ENCODE measurements around the gene PER3. TPM values are rescaled to one million over a fixed set of nuclear protein-coding genes. Genes with fewer than 3 reads are reported as not detected.

The PER3 gene
- total RNA-seq, 2 experiments from 2014 or later, result 0.97 to 1.2 TPM

DNA sequence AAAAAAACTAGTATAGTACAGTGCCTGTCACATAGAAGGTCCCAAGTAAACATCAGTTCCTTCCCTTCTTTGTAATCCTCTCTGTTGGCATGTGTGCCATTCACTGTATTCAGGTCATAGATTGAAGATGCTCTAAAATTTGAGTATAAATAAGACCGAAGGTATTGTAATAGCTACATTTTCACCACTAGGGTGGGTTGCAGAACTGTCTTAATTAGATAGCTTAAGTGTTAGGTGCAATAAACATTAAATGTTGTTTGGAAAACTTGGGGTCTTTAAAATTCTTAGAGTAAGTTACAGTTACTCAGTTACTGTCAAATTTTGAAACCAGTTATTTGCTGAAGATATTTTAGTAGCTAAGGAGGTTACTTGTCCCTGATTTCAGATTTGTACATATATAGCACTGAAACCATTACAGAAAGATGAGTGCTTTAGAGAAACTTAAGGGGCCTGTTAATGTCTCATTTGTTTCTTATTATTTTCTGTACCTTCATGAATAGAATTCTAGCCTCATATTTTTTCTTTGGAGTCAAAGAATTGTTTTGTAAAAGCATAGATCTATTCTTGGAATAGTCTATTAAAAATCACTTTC lies 24.3 kb downstream of the PER3 start:
- Mint-ChIP-seq H3K4me3 (no peak overlapping the region), H3K9me3 (ENCODE audit: insufficient read depth) (peaks cover 5% of the 10 kb centered on the region), H3K27ac (no peak overlapping the region), H3K27me3 (ENCODE audit: low read depth) (no peaks in the 10 kb centered on the region), H3K4me1 (ENCODE audit: low read depth) (no peaks in the 10 kb centered on the region), H3K36me3 (ENCODE audit: low read depth) (peaks cover 5% of the 10 kb centered on the region)
- no peak for DNase-seq
- POLR2A ChIA-PET, result no interaction called here
- CTCF ChIA-PET, result interaction anchor here (0.6 to 1.6 kb wide), 23 partner anchors 8 to 359 kb away, joined by 3 to 13 read pairs (median 4); partner anchors contain the start of gene TNFRSF9
- no peak for ATAC-seq

DNA sequence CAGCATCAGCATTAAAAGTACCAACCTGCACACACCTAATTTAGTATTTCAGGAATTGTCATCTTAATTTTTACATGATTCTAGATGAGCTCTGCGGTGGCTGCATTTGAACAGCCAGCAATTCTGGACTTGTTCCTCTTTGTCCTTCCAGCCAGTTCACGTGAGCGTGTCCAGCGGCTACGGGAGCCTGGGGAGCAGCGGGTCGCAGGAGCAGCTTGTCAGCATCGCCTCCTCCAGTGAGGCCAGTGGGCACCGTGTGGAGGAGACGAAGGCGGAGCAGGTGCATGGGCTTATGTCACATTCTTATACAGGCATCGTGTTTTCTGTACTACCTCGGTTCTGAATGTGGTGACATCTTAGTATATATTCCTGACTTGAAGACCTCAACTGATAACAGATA lies 25.7 kb downstream of the PER3 start:
- no peak overlapping the region for H3K4me3 Mint-ChIP-seq
- peaks cover 15% of the 10 kb centered on the region for H3K9me3 Mint-ChIP-seq (ENCODE audit: insufficient read depth)
- DNase-seq (no peak), ATAC-seq (no peak)
- peaks cover 14% of the 10 kb centered on the region for H3K36me3 Mint-ChIP-seq (ENCODE audit: low read depth)
- no peaks in the 10 kb centered on the region for H3K4me1 Mint-ChIP-seq (ENCODE audit: low read depth)
- CTCF ChIA-PET, result interaction anchor here (0.9 to 1.2 kb wide), 2 partner anchors 90 to 98 kb away, joined by 3 to 4 read pairs; no protein-coding TSS in a partner anchor
- H3K27ac Mint-ChIP-seq, result no peak overlapping the region
- POLR2A ChIA-PET, result no interaction called here
- no peaks in the 10 kb centered on the region for H3K27me3 Mint-ChIP-seq (ENCODE audit: low read depth)

DNA sequence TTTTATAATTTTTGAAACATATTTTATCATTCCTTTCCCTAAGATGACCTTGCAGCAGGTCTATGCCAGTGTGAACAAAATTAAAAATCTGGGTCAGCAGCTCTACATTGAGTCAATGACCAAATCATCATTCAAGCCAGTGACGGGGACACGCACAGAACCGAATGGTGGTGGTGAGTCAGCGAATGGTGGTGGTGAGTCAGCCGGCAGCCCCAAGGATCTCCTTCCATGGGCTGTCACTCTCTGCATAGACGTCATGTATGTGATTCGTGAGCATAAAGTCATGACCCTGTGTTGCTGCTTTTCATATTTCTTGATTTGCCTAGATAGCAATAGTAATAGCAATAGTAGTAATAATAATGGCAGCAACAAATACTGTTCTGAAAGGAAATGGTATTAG lies 26.3 kb downstream of the PER3 start:
- ATAC-seq, result no peak

DNA sequence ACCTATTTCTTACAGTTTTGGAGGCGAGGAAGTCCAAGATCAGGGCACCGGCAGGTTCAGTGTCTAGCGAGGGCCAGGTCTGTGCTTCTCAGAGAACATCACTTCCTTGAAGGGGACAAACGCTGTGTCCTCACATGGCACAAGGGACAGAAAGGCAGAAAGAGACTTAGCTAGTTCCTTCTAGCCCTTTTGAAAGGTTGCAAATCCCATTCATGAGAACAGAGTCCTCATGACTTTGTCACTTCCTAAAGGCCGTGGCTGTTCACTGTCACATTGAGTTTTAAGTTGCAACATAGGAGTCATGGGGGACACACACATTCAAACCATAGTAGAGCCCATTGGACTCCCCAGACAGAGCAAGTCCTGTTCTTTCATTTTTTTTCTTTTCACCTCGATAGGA lies 27.4 kb downstream of the PER3 start:
- DNase-seq (no peak), ATAC-seq (no peak)
- no peaks in the 10 kb centered on the region for H3K27me3 Mint-ChIP-seq (ENCODE audit: low read depth)
- ChIA-PET CTCF (interaction anchor here (1.2 to 1.7 kb wide), 3 partner anchors 94 to 204 kb away, joined by 3 to 4 read pairs (median 3); no protein-coding TSS in a partner anchor), POLR2A (no interaction called here)
- peaks cover 19% of the 10 kb centered on the region for H3K9me3 Mint-ChIP-seq (ENCODE audit: insufficient read depth)
- H3K36me3 Mint-ChIP-seq (ENCODE audit: low read depth), result peaks cover 14% of the 10 kb centered on the region
- H3K4me3 Mint-ChIP-seq, result no peak overlapping the region
- H3K4me1 Mint-ChIP-seq (ENCODE audit: low read depth), result no peaks in the 10 kb centered on the region
- no peak overlapping the region for H3K27ac Mint-ChIP-seq

More for the DNA sequence above, 26.3 kb downstream of the PER3 start:
- no peak for DNase-seq
- no peaks in the 10 kb centered on the region for H3K27me3 Mint-ChIP-seq (ENCODE audit: low read depth)
- H3K4me3 Mint-ChIP-seq, result no peak overlapping the region
- peaks cover 19% of the 10 kb centered on the region for H3K9me3 Mint-ChIP-seq (ENCODE audit: insufficient read depth)
- peaks cover 14% of the 10 kb centered on the region for H3K36me3 Mint-ChIP-seq (ENCODE audit: low read depth)
- H3K27ac Mint-ChIP-seq, result no peak overlapping the region
- no peaks in the 10 kb centered on the region for H3K4me1 Mint-ChIP-seq (ENCODE audit: low read depth)
- CTCF ChIA-PET, result interaction anchor here (0.9 to 1.2 kb wide), 3 partner anchors 90 to 205 kb away, joined by 3 to 4 read pairs (median 3); no protein-coding TSS in a partner anchor
- POLR2A ChIA-PET, result no interaction called here

DNA sequence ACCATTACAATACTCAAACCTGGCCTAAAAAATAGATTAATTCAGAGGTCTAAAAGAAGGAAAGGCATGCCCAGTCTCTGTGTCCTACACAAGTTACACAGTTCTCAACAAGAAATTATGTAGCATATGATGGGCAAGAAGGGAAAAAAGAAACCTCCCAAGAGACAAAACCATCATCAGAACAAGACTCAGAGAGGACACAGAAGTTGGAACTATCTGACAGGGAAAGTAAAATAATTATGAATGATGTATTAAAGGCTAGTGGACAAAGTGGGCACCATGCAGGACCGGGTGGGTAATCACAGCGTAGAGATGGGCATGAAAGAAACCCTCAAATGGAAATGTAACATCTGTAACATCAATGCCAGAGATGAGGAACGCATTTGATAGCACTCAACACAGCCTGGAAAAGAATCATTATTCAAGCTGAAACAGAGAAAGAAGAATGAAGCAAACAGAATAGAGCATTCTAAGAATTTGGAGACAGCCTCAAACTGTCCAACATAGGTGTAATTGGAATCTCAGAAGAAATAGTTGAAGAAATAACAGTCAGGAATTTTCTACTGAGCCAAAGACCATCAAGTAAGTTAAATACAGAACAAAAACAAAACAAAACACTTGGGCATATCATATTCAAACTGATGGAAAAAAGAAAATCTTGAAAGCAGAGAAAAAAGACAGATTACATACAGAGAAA lies 29.7 kb downstream of the PER3 start:
- Mint-ChIP-seq H3K27me3 (ENCODE audit: low read depth) (no peaks in the 10 kb centered on the region), H3K36me3 (ENCODE audit: low read depth) (peaks cover 14% of the 10 kb centered on the region), H3K4me3 (no peak overlapping the region), H3K27ac (no peak overlapping the region), H3K4me1 (ENCODE audit: low read depth) (no peaks in the 10 kb centered on the region), H3K9me3 (ENCODE audit: insufficient read depth) (peaks cover 19% of the 10 kb centered on the region)
- no peak for DNase-seq
- no peak for ATAC-seq
- CTCF ChIA-PET, result no interaction called here
- POLR2A ChIA-PET, result interaction anchor here (0.7 kb wide), 1 partner anchor 16 kb away, joined by 4 read pairs; no protein-coding TSS in a partner anchor

DNA sequence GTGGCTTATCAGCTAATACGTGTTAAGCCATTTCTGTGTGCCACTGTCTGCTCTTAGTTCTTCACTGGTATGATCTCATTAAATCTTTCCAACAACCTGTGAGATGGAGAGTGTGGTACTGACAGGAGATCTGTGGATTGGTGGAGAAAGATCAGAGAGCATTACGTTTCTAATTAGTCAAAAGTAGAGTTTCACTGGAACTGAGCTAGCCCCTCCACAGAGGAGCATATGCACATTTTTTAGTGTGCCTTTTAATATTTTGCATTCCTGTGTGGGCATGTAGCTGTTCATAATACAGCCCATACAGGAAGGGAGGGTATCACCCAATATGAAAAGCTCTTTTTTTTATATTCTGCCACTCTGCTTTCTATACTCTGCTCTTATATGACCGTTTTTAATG lies 37.2 kb downstream of the PER3 start:
- no peak overlapping the region for H3K4me3 Mint-ChIP-seq
- H3K27me3 Mint-ChIP-seq (ENCODE audit: low read depth), result no peaks in the 10 kb centered on the region
- CTCF ChIA-PET, result interaction anchor here (1.0 to 1.6 kb wide), 3 partner anchors 11 to 36 kb away, joined by 3 to 4 read pairs (median 3); no protein-coding TSS in a partner anchor
- ATAC-seq, result no peak
- POLR2A ChIA-PET, result no interaction called here
- H3K4me1 Mint-ChIP-seq (ENCODE audit: low read depth), result no peaks in the 10 kb centered on the region
- no peaks in the 10 kb centered on the region for H3K9me3 Mint-ChIP-seq (ENCODE audit: insufficient read depth)
- no peak for DNase-seq
- H3K27ac Mint-ChIP-seq, result no peak overlapping the region
- no peaks in the 10 kb centered on the region for H3K36me3 Mint-ChIP-seq (ENCODE audit: low read depth)

DNA sequence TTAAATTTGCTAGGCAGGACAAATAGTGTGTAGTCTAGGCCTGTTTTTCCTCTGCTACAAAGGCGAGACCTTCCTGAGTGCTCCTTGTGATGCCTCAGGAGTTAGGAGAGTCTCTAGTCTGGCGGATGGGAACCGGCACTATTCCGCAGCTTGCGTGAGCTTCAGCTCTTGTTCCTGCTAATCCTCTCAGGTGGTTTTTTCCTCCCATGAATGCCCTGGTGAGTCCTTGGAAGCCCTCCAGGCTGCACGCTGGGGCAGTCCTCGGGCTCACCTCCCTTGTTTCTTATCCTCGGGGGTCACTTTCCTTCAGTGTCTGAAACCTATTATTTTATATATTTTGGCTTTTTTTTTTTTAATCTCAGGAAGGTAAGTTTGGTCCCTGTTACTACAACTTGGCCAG lies 40.6 kb downstream of the PER3 start:
- no peak for ATAC-seq
- CTCF ChIA-PET, result no interaction called here
- no peak overlapping the region for H3K27ac Mint-ChIP-seq
- H3K9me3 Mint-ChIP-seq (ENCODE audit: insufficient read depth), result no peaks in the 10 kb centered on the region
- H3K27me3 Mint-ChIP-seq (ENCODE audit: low read depth), result no peaks in the 10 kb centered on the region
- H3K36me3 Mint-ChIP-seq (ENCODE audit: low read depth), result no peaks in the 10 kb centered on the region
- H3K4me1 Mint-ChIP-seq (ENCODE audit: low read depth), result peaks cover 5% of the 10 kb centered on the region
- H3K4me3 Mint-ChIP-seq, result no peak overlapping the region
- no peak for DNase-seq
- POLR2A ChIA-PET, result no interaction called here

DNA sequence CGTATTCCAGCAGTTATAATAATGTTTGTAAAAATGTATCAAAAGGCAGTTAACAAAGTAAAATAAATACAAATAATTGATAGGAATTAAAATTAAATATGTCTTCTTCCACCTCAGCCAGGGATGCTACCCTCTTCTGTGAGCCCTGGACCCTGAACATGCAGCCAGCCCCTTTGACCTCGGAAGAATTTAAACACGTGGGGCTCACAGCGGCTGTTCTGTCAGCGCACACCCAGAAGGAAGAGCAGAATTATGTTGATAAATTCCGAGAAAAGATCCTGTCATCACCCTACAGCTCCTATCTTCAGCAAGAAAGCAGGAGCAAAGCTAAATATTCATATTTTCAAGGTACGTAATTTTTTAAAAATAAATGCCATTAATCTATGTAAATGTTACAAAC lies 42.3 kb downstream of the PER3 start:
- H3K4me1 Mint-ChIP-seq (ENCODE audit: low read depth), result peaks cover 7% of the 10 kb centered on the region
- DNase-seq, result no peak
- ATAC-seq, result no peak
- peak overlapping the region; percentile 73 for H3K4me3 Mint-ChIP-seq
- no peaks in the 10 kb centered on the region for H3K27me3 Mint-ChIP-seq (ENCODE audit: low read depth)
- ChIA-PET POLR2A (no interaction called here), CTCF (interaction anchor here (1.1 kb wide), 1 partner anchor 488 kb away, joined by 3 read pairs; no protein-coding TSS in a partner anchor)
- no peaks in the 10 kb centered on the region for H3K36me3 Mint-ChIP-seq (ENCODE audit: low read depth)
- H3K9me3 Mint-ChIP-seq (ENCODE audit: insufficient read depth), result no peaks in the 10 kb centered on the region
- H3K27ac Mint-ChIP-seq, result no peak overlapping the region

DNA sequence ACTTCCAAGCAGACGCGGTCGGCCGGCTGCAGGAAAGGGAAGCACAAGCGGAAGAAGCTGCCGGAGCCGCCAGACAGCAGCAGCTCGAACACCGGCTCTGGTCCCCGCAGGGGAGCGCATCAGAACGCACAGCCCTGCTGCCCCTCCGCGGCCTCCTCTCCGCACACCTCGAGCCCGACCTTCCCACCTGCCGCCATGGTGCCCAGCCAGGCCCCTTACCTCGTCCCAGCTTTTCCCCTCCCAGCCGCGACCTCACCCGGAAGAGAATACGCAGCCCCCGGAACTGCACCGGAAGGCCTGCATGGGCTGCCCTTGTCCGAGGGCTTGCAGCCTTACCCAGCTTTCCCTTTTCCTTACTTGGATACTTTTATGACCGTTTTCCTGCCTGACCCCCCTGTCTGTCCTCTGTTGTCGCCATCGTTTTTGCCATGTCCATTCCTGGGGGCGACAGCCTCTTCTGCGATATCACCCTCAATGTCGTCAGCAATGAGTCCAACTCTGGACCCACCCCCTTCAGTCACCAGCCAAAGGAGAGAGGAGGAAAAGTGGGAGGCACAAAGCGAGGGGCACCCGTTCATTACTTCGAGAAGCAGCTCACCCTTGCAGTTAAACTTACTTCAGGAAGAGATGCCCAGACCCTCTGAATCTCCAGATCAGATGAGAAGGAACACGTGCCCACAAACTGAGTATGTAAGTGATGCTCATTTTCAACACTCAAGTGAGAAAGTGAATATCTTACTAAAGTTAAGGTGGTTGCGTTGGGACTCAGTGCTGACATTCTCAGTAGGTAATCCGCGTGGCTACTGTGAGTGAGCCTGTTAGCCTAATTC lies 43.2 kb downstream of the PER3 start:
- Mint-ChIP-seq H3K4me1 (ENCODE audit: low read depth) (peaks cover 7% of the 10 kb centered on the region), H3K9me3 (ENCODE audit: insufficient read depth) (no peaks in the 10 kb centered on the region), H3K27ac (peak overlapping the region; percentile 84), H3K4me3 (peak overlapping the region; percentile 73), H3K27me3 (ENCODE audit: low read depth) (no peaks in the 10 kb centered on the region), H3K36me3 (ENCODE audit: low read depth) (no peaks in the 10 kb centered on the region)
- DNase-seq (peak; percentile 22), ATAC-seq (peak; percentile 67)
- ChIA-PET CTCF (interaction anchor here (1.1 kb wide), 2 partner anchors 75 to 487 kb away, joined by 3 to 8 read pairs; no protein-coding TSS in a partner anchor), POLR2A (no interaction called here)

DNA sequence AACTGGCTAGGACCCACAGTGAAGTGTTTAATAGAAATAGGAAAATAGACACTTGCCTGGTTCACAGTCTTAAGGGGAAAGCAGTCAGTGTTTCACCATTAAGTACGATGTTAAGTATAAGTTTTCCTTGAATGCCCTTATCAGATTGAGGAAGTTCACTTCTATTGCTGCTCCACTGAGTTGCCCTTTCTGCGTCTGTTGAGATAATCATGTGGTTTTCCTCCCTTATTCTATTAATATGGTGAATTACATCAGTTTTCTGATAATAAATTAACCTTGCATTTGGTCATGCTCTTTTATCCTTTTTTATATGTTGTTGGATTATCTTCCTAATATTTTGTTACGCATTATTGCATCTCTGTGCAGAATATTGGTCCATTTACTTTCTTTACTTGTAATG lies 47.4 kb downstream of the PER3 start:
- DNase-seq (no peak), ATAC-seq (no peak)
- Mint-ChIP-seq H3K36me3 (ENCODE audit: low read depth) (peaks cover 4% of the 10 kb centered on the region), H3K9me3 (ENCODE audit: insufficient read depth) (no peaks in the 10 kb centered on the region), H3K27me3 (ENCODE audit: low read depth) (no peaks in the 10 kb centered on the region), H3K4me3 (no peak overlapping the region), H3K27ac (no peak overlapping the region), H3K4me1 (ENCODE audit: low read depth) (peaks cover 7% of the 10 kb centered on the region)
- ChIA-PET CTCF (no interaction called here), POLR2A (no interaction called here)

DNA sequence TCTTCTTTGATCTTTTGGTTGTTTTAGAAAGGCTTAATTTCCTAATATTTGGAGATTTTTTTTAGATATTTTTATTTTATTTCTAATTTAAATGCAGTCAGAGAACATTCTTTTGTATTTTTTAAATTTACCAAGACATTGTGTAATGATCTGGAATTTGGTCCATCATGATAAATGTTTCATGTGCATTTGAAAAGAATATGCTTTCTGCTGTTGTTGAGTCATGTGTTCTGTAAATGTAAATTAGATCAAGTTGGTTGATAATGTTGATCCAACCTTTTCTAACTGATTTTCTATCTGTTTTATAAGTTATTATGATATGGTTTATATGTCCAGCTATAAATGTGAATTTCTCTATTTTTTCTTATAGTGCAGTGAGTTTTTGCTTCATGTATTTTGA lies 48.9 kb downstream of the PER3 start:
- no peaks in the 10 kb centered on the region for H3K9me3 Mint-ChIP-seq (ENCODE audit: insufficient read depth)
- no peak overlapping the region for H3K27ac Mint-ChIP-seq
- H3K4me3 Mint-ChIP-seq, result no peak overlapping the region
- peaks cover 6% of the 10 kb centered on the region for H3K36me3 Mint-ChIP-seq (ENCODE audit: low read depth)
- peaks cover 7% of the 10 kb centered on the region for H3K4me1 Mint-ChIP-seq (ENCODE audit: low read depth)
- H3K27me3 Mint-ChIP-seq (ENCODE audit: low read depth), result no peaks in the 10 kb centered on the region
- no peak for DNase-seq
- no peak for ATAC-seq
- ChIA-PET POLR2A (no interaction called here), CTCF (interaction anchor here (0.7 to 1.3 kb wide), 2 partner anchors 12 to 34 kb away, joined by 3 read pairs; no protein-coding TSS in a partner anchor)

DNA sequence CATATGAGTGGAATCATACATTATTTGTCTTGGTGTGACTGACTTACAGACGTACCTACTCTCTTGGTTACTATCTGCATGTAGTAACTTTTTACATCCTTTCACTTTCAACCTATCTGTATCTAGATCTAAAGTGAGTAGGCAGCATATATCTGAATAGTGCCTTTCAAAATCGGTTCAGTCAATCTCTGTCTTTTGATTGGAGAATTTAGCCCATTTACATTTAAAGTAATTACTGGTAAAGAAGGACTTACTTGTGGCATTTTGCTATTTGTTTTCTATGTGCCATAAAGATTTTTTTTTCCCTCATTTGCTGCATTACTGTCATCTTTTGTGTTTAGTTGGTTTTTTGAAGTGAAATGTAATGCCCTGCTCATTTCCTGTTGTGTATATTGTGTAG lies 54.6 kb downstream of the PER3 start:
- Mint-ChIP-seq H3K36me3 (ENCODE audit: low read depth) (peaks cover 24% of the 10 kb centered on the region), H3K27ac (no peak overlapping the region), H3K27me3 (ENCODE audit: low read depth) (no peaks in the 10 kb centered on the region), H3K9me3 (ENCODE audit: insufficient read depth) (peaks cover 8% of the 10 kb centered on the region), H3K4me3 (no peak overlapping the region), H3K4me1 (ENCODE audit: low read depth) (peaks cover 12% of the 10 kb centered on the region)
- DNase-seq (no peak), ATAC-seq (no peak)
- POLR2A ChIA-PET, result no interaction called here
- CTCF ChIA-PET, result no interaction called here
